AG09309 (cell line): Measurements from ENCODE around the gene TBCD.

Experiments used
- DNase-seq: peaks from one replicate; pipeline ENCODE4 v3.0.0-alpha.2; 2010; ENCODE audit warnings: low read depth
- H3K4me3 ChIP-seq: 2 replicates; pipeline ENCODE4 v1.5.1; 2011; ENCODE audit warnings: mild to moderate bottlenecking, low read depth, low read length, moderate library complexity; ENCODE audit not compliant: control insufficient read depth
- TF ChIP-seq, protein P1 (sequence below): IDR thresholded peaks from 2 replicates; pipeline ENCODE4 v1.5.1; 2011; ENCODE audit warnings: mild to moderate bottlenecking, low read depth, low read length, inconsistent platforms; ENCODE audit not compliant: insufficient read depth, control insufficient read depth; ENCODE audit errors: missing control alignments

Gene TBCD

DNA sequence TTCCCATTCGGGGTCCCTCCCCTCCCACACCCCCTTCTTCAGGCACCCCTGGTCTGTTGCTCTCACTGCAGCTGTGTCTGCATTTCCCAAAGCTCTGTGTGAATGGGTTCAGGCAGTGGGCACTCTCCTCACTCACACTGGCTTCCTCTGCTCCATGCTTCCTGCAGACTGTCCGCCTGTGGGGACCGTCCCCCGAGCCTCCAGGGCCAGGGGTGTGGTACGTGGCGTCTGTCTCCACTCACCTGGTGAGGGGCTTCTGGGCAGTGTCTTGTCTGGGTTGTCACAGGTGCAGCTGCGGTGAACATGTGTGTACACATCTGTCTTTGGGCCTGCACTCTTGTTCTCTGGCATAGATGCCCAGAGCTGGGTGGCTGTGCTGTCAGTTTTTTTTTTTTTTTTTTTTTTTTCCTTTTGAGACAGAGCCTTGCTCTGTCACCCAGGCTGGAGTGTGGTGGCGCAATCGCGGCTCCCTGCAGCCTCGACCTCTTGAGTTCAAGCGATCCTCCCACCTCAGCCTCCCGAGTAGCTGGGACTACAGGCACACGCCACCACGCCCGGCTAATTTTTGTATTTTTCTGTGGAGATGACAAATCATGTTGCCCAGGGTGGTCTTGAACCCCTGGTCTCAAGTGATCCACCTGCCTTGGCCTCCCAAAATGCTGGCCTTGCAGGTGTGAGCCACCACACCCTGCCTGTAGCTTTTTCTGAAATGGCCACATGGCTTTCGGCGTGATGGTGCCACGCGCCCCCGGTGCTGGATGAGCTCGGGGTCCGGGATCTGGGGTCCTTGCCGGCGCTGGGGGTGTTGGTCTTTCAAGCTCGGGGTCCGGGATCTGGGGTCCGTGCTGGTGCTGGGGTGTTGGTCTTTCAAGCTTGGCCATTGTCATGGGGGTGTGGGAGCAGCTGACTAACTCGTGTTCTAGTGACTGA, 144.5 kb downstream of the TBCD start:
- TF ChIP-seq, protein P1, sequence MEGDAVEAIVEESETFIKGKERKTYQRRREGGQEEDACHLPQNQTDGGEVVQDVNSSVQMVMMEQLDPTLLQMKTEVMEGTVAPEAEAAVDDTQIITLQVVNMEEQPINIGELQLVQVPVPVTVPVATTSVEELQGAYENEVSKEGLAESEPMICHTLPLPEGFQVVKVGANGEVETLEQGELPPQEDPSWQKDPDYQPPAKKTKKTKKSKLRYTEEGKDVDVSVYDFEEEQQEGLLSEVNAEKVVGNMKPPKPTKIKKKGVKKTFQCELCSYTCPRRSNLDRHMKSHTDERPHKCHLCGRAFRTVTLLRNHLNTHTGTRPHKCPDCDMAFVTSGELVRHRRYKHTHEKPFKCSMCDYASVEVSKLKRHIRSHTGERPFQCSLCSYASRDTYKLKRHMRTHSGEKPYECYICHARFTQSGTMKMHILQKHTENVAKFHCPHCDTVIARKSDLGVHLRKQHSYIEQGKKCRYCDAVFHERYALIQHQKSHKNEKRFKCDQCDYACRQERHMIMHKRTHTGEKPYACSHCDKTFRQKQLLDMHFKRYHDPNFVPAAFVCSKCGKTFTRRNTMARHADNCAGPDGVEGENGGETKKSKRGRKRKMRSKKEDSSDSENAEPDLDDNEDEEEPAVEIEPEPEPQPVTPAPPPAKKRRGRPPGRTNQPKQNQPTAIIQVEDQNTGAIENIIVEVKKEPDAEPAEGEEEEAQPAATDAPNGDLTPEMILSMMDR = no peak
- H3K4me3 ChIP-seq = no peak overlapping the region
- DNase-seq = no peak

DNA sequence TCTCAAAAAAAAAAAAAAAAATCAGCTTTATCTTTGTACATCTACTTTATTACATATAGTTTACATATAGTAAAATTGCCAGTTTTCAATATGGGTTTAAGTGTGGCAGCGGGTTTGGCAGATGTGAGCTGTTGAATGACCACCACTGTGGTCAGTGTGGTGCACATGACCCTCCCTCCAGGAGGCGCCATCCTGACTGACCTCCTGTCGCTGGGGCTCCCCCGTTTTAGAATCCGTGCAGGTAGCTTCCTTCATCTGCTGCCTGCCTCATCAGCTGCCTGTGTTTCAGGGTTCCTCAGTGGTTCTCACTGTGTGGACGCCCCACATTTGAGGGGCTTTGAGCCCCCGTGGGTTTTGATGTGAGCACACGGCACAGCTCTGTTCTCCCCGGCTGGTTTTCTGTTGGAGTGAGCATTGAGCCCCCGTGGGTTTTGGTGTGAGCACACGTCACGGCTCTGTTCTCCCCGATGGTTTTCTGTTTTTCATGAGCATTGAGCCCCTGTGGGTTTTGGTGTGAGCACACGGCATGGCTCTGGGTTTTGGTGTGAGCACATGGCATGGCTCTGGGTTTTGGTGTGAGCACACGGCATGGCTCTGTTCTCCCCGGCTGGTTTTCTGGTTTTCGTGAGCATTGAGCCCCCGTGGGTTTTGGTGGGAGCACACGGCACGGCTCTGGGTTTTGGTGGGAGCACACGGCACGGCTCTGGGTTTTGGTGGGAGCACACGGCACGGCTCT, 145.8 kb downstream of the TBCD start:
- no peak for DNase-seq

DNA sequence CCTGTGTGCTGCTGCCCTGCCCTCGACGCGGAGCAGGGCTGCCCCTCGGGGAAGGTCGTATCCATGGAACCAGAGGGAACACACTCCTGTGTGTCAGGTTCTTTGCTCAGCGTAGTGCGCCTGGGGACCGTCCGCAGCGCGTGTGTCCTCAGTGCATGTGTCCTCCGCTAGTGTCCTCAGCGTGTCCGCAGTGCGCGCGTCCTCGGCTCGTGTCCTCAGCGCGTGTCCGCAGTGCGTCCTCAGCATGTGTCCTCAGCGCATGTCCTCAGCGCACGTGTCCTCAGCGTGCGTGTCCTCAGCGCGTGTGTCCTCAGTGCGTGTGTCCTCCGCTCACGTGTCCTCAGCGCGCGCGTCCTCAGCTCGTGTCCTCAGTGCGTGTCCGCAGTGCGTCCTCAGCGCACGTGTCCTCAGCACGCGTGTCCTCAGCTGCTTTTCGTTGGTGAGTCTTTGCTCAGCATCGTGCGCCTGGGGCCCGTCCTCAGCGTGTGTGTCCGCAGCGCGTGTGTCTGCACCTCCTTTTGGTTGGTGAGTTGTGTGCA, 147.2 kb downstream of the TBCD start:
- no peak for DNase-seq
- H3K4me3 ChIP-seq = no peak overlapping the region
- TF ChIP-seq, protein P1 = no peak

More for the DNA sequence above, 145.8 kb downstream of the TBCD start:
- no peak overlapping the region for H3K4me3 ChIP-seq
- TF ChIP-seq, protein P1 = peak; percentile 4

DNA sequence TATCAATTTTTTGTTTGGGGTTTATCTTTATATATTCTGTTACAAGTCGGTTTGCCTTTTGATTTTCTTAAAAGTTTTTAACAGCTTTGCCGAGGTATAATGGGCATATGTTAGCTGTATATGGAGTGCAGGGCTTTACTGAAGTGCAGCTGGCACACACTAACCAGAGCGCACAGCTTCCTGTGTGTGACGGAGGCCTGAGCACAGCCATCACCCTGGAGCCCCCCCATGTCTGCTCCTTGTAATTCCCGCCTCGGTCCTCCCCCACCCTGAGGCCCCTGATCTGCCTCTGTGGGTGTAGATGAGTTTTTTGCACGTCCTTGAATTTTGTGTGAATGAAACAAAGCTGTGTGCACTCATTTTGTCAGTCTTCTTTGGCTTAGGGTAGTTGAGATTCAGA, 148.1 kb downstream of the TBCD start:
- no peak overlapping the region for H3K4me3 ChIP-seq
- TF ChIP-seq, protein P1 = no peak
- no peak for DNase-seq

DNA sequence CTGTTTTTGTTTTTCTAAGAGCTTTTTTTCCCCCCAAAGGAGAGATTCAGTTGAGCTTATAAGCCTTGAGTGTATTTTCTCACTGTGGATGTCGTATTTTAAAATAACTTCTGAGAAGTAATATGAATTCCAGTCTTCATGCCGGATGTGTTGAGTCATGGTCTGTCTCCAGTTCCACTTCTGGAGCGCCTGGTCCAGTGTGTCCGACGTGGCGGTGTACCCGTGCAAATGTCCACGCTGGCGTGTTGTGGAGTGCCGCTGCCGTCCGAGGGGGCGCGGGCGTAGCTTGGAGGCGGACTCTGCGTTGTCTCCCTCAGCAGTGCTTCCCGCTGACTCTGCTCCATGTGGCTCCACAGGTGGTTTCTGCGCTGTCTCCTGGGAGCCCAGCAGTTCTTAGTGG, 148.9 kb downstream of the TBCD start:
- peak; percentile 40 for DNase-seq
- TF ChIP-seq, protein P1 = no peak
- H3K4me3 ChIP-seq = peak overlapping the region; percentile 16

DNA sequence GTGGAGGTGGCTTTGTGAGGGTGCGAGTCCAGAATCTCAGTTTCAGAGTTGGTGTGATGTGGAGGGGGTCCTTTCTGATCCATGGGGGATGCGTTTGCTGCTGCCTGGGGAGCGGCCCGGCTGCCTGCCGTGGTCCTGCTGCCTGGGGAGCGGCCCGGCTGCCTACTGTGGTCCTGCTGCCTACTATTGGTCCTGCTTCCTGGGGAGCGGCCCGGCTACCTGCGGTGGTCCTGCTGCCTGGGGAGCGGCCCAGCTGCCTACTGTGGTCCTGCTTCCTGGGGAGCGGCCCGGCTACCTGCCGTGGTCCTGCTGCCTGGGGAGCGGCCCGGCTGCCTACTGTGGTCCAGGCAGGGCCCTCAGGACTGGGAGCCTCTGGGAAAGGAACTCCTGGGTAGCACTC, 149.5 kb downstream of the TBCD start:
- no peak for DNase-seq
- TF ChIP-seq, protein P1 = no peak
- H3K4me3 ChIP-seq = no peak overlapping the region
